Retinal pigment epithelial cell (primary cell): ENCODE results near the gene PHLDB2.

Source experiments
- DNase-seq: peaks from one replicate; pipeline ENCODE4 v3.0.0-alpha.2; 2010; ENCODE audit warnings: low read depth
- H3K4me3 ChIP-seq: 2 replicates; pipeline ENCODE4 v1.5.1; 2011; ENCODE audit warnings: mild to moderate bottlenecking, low read length, control low read depth, moderate library complexity
- TF ChIP-seq, protein P1 (sequence below): conservative IDR thresholded peaks from 2 replicates; pipeline ENCODE4 v1.5.1; 2011; ENCODE audit warnings: low read depth, low read length, control low read depth, inconsistent platforms

PHLDB2 gene

DNA sequence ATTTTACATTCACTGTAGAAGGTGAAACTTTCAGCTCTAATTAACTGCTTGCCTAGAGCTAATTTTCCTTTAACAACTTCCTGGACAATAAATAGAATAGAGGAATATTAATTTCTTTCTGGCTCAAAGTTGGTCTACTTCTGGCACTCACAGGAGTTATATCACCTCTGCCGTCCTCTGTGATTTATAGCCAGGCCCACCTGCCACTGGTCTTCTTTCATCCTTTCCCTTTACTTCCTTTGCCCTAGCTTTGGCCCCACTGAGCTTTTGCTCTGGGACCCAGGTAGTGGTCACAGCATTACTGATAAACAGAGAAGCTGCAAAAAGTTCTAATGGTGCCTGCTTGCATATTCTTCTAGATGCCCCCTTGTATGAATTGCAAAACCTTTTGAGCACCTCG, 70.4 kb downstream of the PHLDB2 start:
- DNase-seq = no peak
- no peak overlapping the region for H3K4me3 ChIP-seq
- TF ChIP-seq, protein P1, sequence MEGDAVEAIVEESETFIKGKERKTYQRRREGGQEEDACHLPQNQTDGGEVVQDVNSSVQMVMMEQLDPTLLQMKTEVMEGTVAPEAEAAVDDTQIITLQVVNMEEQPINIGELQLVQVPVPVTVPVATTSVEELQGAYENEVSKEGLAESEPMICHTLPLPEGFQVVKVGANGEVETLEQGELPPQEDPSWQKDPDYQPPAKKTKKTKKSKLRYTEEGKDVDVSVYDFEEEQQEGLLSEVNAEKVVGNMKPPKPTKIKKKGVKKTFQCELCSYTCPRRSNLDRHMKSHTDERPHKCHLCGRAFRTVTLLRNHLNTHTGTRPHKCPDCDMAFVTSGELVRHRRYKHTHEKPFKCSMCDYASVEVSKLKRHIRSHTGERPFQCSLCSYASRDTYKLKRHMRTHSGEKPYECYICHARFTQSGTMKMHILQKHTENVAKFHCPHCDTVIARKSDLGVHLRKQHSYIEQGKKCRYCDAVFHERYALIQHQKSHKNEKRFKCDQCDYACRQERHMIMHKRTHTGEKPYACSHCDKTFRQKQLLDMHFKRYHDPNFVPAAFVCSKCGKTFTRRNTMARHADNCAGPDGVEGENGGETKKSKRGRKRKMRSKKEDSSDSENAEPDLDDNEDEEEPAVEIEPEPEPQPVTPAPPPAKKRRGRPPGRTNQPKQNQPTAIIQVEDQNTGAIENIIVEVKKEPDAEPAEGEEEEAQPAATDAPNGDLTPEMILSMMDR = no peak

GRCh38 chr3:111932946-111933345, 73.9 kb downstream of the PHLDB2 start:
- TF ChIP-seq, protein P1 = no peak
- no peak for DNase-seq
- H3K4me3 ChIP-seq = no peak overlapping the region

- peak; percentile 71 for DNase-seq
- TF ChIP-seq, protein P1 = no peak
Measured at GRCh38 chr3:111936191-111936841, 77.3 kb downstream of the PHLDB2 start.

GRCh38 chr3:111936967-111937366, 77.9 kb downstream of the PHLDB2 start:
- TF ChIP-seq, protein P1 = no peak
- no peak for DNase-seq
- no peak overlapping the region for H3K4me3 ChIP-seq

More at GRCh38 chr3:111936191-111936841, 77.3 kb downstream of the PHLDB2 start:
- no peak overlapping the region for H3K4me3 ChIP-seq

DNA sequence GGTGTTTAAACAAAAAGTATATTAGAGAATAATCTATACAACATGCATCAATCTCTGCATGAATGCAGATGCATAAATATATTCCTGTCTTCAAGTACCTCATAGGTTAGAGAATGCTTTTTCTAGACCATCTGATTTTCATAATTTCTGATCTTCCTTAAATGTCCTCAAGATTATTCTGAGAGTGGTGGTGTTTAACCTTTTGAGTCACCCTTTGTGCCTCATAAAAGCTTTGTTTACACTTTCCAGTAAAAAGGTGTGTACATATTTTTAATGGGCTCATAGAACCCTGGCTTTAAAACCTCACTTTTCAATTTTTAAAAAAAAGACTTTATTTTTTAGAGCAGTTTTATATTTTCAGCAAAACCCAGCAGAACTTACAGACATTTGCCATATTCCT, 78.8 kb downstream of the PHLDB2 start:
- H3K4me3 ChIP-seq = no peak overlapping the region
- DNase-seq = no peak
- TF ChIP-seq, protein P1 = no peak

GRCh38 chr3:111939873-111940272, 80.8 kb downstream of the PHLDB2 start:
- no peak for DNase-seq
- TF ChIP-seq, protein P1 = no peak

DNA sequence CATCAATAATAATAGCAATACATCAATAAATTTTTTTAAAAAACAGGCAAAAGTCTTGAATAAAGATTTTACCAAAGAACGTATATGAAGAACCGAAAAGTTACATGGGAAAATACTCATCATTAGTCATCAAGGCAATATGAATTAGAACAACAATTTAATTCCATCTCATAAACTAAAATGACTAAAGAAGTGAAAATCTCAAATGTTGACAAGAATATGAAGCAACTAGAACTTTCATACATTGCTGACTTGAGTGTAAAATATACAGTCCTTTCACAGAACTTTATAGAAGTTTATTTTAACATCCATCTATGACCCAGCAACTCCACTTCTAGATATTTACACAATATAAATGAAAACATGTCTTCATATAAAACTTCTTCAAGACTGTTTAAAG, 84.5 kb downstream of the PHLDB2 start:
- TF ChIP-seq, protein P1 = no peak
- DNase-seq = no peak
- no peak overlapping the region for H3K4me3 ChIP-seq

More at GRCh38 chr3:111939873-111940272, 80.8 kb downstream of the PHLDB2 start:
- no peak overlapping the region for H3K4me3 ChIP-seq
